HEK293T (cell line): Measurements from ENCODE around the gene SFSWAP.

ENCODE experiments used
- CTCF ChIA-PET: fragments of 350-600 bp; formaldehyde crosslinking; extraction: SDS; loops from one replicate; lab custom pipeline; 2021; ENCODE audit warnings: antibody characterized with exemption, inconsistent platforms; lab: Yijun Ruan, JAX
- POLR2A ChIA-PET: fragments of 350-600 bp; formaldehyde crosslinking; extraction: SDS; loops from one replicate; lab custom pipeline; 2020; ENCODE audit warnings: antibody characterized with exemption, inconsistent platforms; lab: Yijun Ruan, JAX
- DNase-seq: peaks from one replicate; pipeline ENCODE4 v3.0.0; 2012; ENCODE audit warnings: mixed read lengths; ENCODE audit errors: extremely low spot score
- ARNT ChIP-seq: fragments of 450-650 bp; IDR thresholded peaks from 2 replicates; pipeline ENCODE4 v1.6.1; 2017; ENCODE audit warnings: mild to moderate bottlenecking
- BHLHE40 ChIP-seq: fragments of 450-650 bp; IDR thresholded peaks from 2 replicates; pipeline ENCODE4 v1.6.1; 2016; ENCODE audit warnings: mild to moderate bottlenecking, moderate library complexity, borderline replicate concordance
- CTBP1 ChIP-seq: fragments of 450-650 bp; IDR thresholded peaks from 2 replicates; pipeline ENCODE4 v1.6.1; 2016; ENCODE audit warnings: borderline replicate concordance
- ELF4 ChIP-seq: fragments of 450-650 bp; IDR thresholded peaks from 2 replicates; pipeline ENCODE4 v1.6.1; 2017; ENCODE audit warnings: antibody characterized with exemption
- FOXA1 ChIP-seq: fragments of 450-650 bp; IDR thresholded peaks from 2 replicates; pipeline ENCODE4 v1.6.1; 2016; ENCODE audit warnings: mild to moderate bottlenecking
- FOXK2 ChIP-seq: fragments of 450-650 bp; IDR thresholded peaks from 2 replicates; pipeline ENCODE4 v1.6.1; 2016; ENCODE audit warnings: mild to moderate bottlenecking
- FOXM1 ChIP-seq: fragments of 450-650 bp; IDR thresholded peaks from 2 replicates; pipeline ENCODE4 v1.6.1; 2017; ENCODE audit warnings: mild to moderate bottlenecking, borderline replicate concordance
- HDGF ChIP-seq: fragments of 450-650 bp; IDR thresholded peaks from 2 replicates; pipeline ENCODE4 v1.6.1; 2017; ENCODE audit warnings: antibody characterized with exemption, borderline replicate concordance
- L3MBTL2 ChIP-seq: fragments of 450-650 bp; conservative IDR thresholded peaks from 2 replicates; pipeline ENCODE4 v1.6.1; 2016; ENCODE audit warnings: mild to moderate bottlenecking
- LEF1 ChIP-seq: fragments of 450-650 bp; IDR thresholded peaks from 2 replicates; pipeline ENCODE4 v1.6.1; 2017; ENCODE audit warnings: mild to moderate bottlenecking, borderline replicate concordance
- NFRKB ChIP-seq: fragments of 450-650 bp; IDR thresholded peaks from 2 replicates; pipeline ENCODE4 v1.6.1; 2016; ENCODE audit warnings: mild to moderate bottlenecking, moderate library complexity
- PKNOX1 ChIP-seq: fragments of 450-650 bp; IDR thresholded peaks from 2 replicates; pipeline ENCODE4 v1.6.1; 2016
- SP1 ChIP-seq: fragments of 450-650 bp; IDR thresholded peaks from 2 replicates; pipeline ENCODE4 v1.6.1; 2017
- SUZ12 ChIP-seq: fragments of 450-650 bp; IDR thresholded peaks from 2 replicates; pipeline ENCODE4 v1.6.1; 2016; ENCODE audit warnings: mild to moderate bottlenecking
- TARDBP ChIP-seq: fragments of 450-650 bp; IDR thresholded peaks from 2 replicates; pipeline ENCODE4 v1.6.1; 2016
- ZNF384 ChIP-seq: fragments of 450-650 bp; IDR thresholded peaks from 2 replicates; pipeline ENCODE4 v1.6.1; 2016

SFSWAP gene

GRCh38 chr12:131690320-131690719, 20.6 kb upstream of the SFSWAP start:
- DNase-seq = no peak
- TF ChIP-seq FOXA1 (no peak), TARDBP (no peak), SUZ12 (no peak), FOXM1 (no peak), CTBP1 (no peak), HDGF (no peak), SP1 (no peak), ZNF384 (no peak), BHLHE40 (no peak), ELF4 (no peak), PKNOX1 (no peak), LEF1 (no peak), FOXK2 (no peak), L3MBTL2 (no peak)
- ChIA-PET CTCF (no interaction called here), POLR2A (no interaction called here)

- POLR2A ChIA-PET = interaction anchor here (1.0 kb wide), 1 partner anchor 18 kb away, joined by 3 read pairs; the partner anchor contains the start of gene SFSWAP
These were observed 18.5 kb upstream of the SFSWAP start for GRCh38 chr12:131692431-131692830.

GRCh38 chr12:131693149-131693548, 17.7 kb upstream of the SFSWAP start:
- no peak for DNase-seq
- POLR2A ChIA-PET = interaction anchor here (1.0 kb wide), 1 partner anchor 18 kb away, joined by 3 read pairs; the partner anchor contains the start of gene SFSWAP
- no peak for TF ChIP-seq FOXM1
- no peak for TF ChIP-seq NFRKB
- TF ChIP-seq SUZ12 = no peak
- TF ChIP-seq L3MBTL2 = no peak
- no peak for TF ChIP-seq FOXA1
- no peak for TF ChIP-seq CTBP1
- no peak for TF ChIP-seq TARDBP
- no peak for TF ChIP-seq ZNF384
- CTCF ChIA-PET = no interaction called here

More at GRCh38 chr12:131692431-131692830, 18.5 kb upstream of the SFSWAP start:
- no peak for TF ChIP-seq SP1
- TF ChIP-seq FOXA1 = no peak
- no peak for TF ChIP-seq FOXM1
- no peak for TF ChIP-seq ZNF384
- no peak for TF ChIP-seq HDGF
- TF ChIP-seq L3MBTL2 = no peak
- no peak for TF ChIP-seq SUZ12
- no peak for TF ChIP-seq LEF1
- TF ChIP-seq BHLHE40 = no peak
- no peak for TF ChIP-seq NFRKB
- DNase-seq = no peak
- CTCF ChIA-PET = no interaction called here

GRCh38 chr12:131694116-131694838, 16.6 kb upstream of the SFSWAP start:
- TF ChIP-seq ELF4 = no peak
- TF ChIP-seq FOXM1 = no peak
- no peak for TF ChIP-seq CTBP1
- TF ChIP-seq NFRKB = no peak
- no peak for TF ChIP-seq SUZ12
- no peak for TF ChIP-seq HDGF
- TF ChIP-seq ZNF384 = no peak
- no peak for TF ChIP-seq ARNT
- TF ChIP-seq TARDBP = no peak
- TF ChIP-seq BHLHE40 = no peak
- TF ChIP-seq SP1 = no peak
- no peak for TF ChIP-seq FOXA1
- no peak for TF ChIP-seq LEF1
- no peak for TF ChIP-seq PKNOX1
- no peak for TF ChIP-seq L3MBTL2
- no peak for TF ChIP-seq FOXK2
- DNase-seq = no peak
- POLR2A ChIA-PET = no interaction called here
- CTCF ChIA-PET = no interaction called here

- CTCF ChIA-PET = no interaction called here
- POLR2A ChIA-PET = no interaction called here
- TF ChIP-seq SP1 = no peak
- TF ChIP-seq SUZ12 = no peak
- no peak for TF ChIP-seq PKNOX1
- no peak for TF ChIP-seq L3MBTL2
- no peak for TF ChIP-seq ARNT
- no peak for TF ChIP-seq LEF1
- TF ChIP-seq FOXA1 = no peak
- TF ChIP-seq BHLHE40 = no peak
- no peak for TF ChIP-seq ELF4
- no peak for TF ChIP-seq FOXM1
- no peak for TF ChIP-seq ZNF384
- no peak for TF ChIP-seq NFRKB
- TF ChIP-seq HDGF = no peak
- TF ChIP-seq FOXK2 = no peak
- no peak for TF ChIP-seq TARDBP
- no peak for DNase-seq
These were observed 14.9 kb upstream of the SFSWAP start for GRCh38 chr12:131695968-131696367.

- ChIA-PET POLR2A (no interaction called here), CTCF (no interaction called here)
- no peak for DNase-seq
- TF ChIP-seq HDGF (no peak), FOXM1 (no peak), SP1 (no peak), ARNT (no peak), CTBP1 (no peak), FOXK2 (no peak), ZNF384 (no peak), SUZ12 (no peak)
These were observed 12.6 kb upstream of the SFSWAP start for GRCh38 chr12:131698286-131698685.
